HG03196 (cell line): ENCODE measurements around the gene FAXDC2.
"Not testable (repeated sequence)": the region's sequence is repeated elsewhere in the genome, so short reads cannot be mapped to it uniquely, and the experiment has no call there.

Experiments
- ATAC-seq: cut with Tn5 transposase; IDR thresholded peaks from one replicate; pipeline ENCODE4 v1.9.1; 2021; ENCODE audit not compliant: unreplicated experiment

Gene FAXDC2

DNA sequence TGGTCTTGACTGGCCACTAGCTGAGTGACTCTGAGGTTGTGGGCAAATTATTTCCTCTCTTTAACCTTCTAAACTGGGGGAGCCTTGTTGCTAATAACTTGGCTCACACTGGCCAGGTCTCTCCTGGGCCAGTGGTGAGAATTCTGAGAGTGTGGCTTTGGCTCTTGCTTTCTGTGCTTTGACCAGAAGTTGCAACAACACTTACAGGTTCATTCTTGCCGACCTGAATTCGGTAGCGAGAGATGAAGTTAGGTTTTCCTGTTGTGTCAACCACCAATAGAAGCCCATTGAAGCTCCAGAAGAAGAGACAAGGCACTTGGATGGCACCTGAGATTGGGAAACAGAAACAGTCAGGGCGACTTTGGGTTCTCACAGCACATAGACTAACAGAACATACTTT is 19.8 kb downstream of the FAXDC2 start:
- no peak for ATAC-seq

- ATAC-seq: no peak
Observed at GRCh38 chr5:154830219-154830595, 20.2 kb downstream of the FAXDC2 start.

DNA sequence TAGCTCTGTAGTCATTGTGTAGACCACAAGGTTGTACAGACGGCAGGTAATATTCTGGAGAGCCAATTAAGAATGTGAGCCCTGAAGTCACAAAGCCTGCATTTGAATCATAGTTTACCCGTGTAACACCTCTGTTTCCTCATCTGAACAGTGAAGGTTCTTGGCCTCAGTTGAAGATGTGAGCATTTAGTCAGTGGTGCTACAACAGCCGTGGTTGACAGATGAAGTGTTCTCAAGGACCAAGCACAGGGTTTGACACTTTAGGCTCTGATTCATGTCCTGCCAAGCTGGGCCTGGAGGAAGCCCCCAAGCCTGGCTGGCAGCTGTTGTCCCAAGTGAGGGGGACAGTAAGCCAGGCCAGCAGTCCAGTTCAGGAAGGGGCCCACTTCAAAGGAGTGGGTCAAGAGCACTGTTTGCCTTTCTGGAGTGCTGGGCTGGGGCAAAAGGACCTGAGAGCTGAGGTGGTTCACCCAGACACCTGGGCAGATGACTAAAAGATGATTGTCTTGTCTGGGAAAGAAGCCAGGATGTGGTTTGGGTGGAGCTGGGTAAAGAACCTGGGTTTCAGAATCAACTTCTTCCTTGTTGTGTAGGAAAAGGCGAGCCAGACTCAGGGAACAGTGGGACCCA is 20.7 kb downstream of the FAXDC2 start:
- no peak for ATAC-seq

- no peak for ATAC-seq
Observed at GRCh38 chr5:154829181-154829588, 21.2 kb downstream of the FAXDC2 start.

- ATAC-seq: no peak
Observed at GRCh38 chr5:154824070-154824469, 26.3 kb downstream of the FAXDC2 start.

GRCh38 chr5:154823605-154824004 is 26.8 kb downstream of the FAXDC2 start:
- no peak for ATAC-seq

DNA sequence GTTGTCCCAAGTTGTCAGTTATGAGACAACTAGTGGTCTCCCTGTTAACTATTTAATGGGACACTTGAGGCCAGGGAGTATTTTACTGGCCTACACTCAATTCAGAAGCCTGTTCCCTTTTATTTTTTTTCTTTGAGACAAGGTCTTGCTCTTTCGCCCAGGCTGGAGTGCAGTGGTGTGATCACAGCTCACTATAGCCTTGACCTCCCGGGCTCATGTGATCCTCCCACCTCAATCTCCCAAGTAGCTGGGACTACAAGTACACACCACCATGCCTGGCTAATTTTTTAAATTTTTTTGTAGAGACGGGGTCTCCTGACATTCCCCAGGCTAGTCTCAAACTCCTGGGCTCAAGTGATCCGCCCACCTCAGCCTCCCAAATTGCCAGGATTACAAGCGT is 27.5 kb downstream of the FAXDC2 start:
- not testable (repeated sequence) for ATAC-seq

- no peak for ATAC-seq
Observed at GRCh38 chr5:154820383-154820782, 30.0 kb downstream of the FAXDC2 start.

DNA sequence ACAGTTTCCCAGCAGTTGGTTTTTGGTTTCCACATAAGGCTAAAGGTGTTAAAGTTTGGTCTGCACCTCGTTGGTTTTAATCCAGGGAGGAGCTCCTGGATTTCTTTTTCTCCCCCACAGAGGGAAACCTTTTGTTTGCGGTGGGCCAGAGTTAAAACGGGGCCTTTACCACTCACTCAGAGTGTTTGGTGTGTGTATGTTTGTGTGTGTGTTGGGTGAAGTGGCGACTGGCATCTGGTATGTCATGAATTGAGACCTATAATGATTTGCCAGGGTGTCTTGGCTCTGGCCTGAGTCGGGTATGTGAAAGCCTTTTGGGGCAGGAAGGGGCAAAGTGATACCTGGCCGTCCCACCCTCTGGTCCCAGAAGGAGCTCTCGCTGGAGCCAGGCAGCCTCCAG is 30.9 kb downstream of the FAXDC2 start:
- no peak for ATAC-seq

DNA sequence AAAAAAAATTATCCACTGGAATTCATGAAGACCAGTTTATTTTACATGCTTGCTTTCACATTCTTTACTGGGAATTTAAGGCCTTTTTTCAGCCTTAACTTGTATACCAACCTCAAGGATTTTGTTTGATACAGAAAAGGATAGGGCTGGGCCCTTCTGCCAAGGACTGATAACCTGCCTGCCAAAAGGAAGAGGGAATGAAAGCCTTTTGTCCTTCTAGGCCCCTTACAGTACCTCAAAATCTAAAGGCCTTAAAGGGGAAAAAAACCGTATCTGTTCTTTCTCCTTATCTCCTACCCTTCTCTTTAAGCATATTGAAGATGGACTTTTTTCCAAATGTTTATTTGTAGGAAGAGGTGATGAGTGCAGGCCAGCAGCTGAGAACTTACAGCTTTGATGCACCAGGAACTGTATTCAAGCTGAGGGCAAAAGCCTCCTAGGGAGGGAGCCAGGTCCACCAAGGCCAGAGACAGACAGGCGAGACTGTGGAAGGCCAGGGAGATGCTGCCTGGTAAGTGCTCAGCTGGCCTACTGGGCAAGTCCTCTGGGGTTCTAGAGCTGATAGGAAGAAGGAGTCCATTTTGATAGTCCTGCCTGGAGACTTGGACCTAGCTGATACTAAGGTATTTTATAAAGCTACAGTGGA is 31.8 kb downstream of the FAXDC2 start:
- no peak for ATAC-seq

DNA sequence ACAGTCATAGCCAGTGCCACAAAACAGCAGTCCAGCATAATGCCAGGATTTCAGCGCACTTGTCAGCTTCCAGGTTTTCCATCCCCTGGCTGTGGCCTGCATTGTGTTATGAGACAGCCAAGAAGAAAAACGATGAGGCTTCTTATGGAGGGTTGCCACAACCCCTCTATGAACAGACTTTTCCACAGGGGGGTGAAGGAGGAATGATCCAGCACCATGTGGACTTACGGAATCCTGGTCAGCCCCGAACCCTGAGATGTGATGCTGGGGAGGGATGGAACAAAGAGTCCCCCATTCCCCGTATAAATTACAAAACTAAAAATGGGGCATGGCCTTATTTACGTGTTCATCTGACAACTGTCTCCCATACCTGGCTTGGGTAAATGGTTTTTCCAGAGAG is 32.6 kb downstream of the FAXDC2 start:
- ATAC-seq: no peak

- no peak for ATAC-seq
Observed at GRCh38 chr5:154816891-154817492, 33.4 kb downstream of the FAXDC2 start.

DNA sequence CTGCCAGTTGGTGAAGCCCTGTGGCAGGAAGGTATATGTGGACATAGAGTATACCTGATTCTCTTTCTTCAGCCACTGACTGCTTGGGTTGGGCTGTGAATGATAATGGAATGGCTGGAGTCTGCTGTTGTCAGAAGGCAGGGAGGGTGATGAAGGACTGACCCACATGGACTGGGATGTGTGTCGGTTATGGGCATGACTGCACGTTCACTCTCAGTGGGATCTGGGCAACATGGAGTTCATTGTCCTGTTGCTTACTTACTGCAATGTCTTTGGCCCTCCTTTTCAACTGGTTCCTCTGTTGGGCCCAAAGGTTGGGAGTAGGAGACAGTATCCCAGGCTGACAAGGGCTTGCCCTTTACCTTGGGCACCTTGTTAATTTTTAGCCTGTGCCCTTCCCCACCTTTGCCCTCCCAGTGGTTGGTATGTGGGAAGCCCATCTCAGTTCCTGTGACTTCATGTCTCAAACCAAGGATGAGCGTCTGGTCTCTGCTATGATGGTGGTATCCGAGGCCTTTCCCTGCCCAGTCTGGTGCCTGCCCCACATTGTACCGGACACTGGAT is 34.6 kb downstream of the FAXDC2 start:
- no peak for ATAC-seq

DNA sequence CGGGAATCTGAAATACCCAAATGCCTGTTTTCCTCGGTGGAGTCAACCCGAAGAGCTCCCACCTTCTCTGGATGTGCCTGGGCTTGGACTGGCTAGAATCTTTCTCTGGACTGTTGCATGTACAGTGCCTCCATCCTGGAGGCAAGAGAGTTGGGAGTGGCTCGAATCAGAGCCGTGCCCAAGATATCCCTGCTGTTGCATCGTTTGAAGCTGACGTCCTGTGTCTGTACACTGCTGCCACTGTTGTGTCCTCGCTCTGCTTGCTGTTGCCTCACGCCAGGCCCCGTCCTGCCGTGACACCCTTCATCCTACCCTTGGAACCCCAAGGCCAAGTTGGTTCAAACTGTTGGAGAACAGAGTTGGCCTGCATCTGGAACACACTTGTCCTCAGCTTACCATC is 35.4 kb downstream of the FAXDC2 start:
- ATAC-seq: no peak

- no peak for ATAC-seq
Observed at GRCh38 chr5:154813736-154814135, 36.7 kb downstream of the FAXDC2 start.

GRCh38 chr5:154813158-154813557 is 37.2 kb downstream of the FAXDC2 start:
- no peak for ATAC-seq

GRCh38 chr5:154811653-154812465 is 38.5 kb downstream of the FAXDC2 start:
- no peak for ATAC-seq

GRCh38 chr5:154811239-154811638 is 39.2 kb downstream of the FAXDC2 start:
- ATAC-seq: no peak

DNA sequence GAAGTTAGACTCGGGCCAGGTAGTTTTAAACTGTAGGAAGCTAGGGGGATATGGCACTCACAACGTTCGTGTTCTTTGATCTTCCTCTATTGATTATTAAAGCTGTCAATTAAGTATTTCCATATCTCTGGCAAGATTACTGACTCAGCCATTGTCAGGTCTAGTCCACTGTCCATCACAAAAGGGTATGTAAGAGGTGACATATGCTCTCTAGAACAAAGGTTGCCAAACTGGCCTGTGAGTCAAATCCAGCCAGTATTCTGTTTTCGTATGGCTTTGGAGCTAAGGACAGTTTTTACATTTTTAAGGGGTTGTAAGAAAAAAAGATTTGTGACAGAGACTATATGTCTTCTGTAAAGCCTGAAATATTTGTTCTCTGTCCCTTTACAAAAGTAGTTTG is 44.2 kb downstream of the FAXDC2 start:
- no peak for ATAC-seq

GRCh38 chr5:154802050-154802449 is 48.4 kb downstream of the FAXDC2 start:
- no peak for ATAC-seq

- ATAC-seq: no peak
Observed at GRCh38 chr5:154801083-154801482, 49.3 kb downstream of the FAXDC2 start.
